ENCODE results near the gene FCGBP.

Gene FCGBP

DNA sequence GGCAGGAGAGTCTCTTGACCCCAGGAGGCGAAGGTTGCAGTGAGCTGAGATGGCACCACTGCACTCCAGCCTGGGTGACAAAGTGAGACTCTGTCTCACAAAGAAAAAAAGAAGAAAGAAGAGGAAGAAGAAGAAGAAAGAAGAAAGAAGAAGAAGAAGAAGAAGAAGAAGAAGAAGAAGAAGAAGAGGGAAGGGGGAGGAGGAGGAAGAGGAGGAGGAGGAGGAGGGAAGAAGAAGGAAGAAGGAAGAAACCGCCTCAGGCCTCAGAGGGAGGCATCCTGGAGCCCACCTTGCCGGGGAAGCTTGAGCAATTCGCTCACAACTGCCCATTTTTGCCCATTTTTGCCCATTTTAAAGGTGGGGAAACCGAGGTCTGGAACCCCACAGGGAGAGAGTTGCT, 9.5 kb downstream of the FCGBP start:
- no peak for DNase-seq (ENCODE audit: extremely low spot score)
- POLR2A ChIA-PET, result no interaction called here
- CTCF ChIA-PET, result interaction anchor here (2.0 kb wide), 1 partner anchor 17 kb away, joined by 6 read pairs; no protein-coding TSS in a partner anchor
- TF ChIP-seq CTCF (IDR thresholded peaks at IDR 0.05; ENCODE audit: control extremely low read depth, extremely low read depth, low read depth, missing control alignments), result no peak

DNA sequence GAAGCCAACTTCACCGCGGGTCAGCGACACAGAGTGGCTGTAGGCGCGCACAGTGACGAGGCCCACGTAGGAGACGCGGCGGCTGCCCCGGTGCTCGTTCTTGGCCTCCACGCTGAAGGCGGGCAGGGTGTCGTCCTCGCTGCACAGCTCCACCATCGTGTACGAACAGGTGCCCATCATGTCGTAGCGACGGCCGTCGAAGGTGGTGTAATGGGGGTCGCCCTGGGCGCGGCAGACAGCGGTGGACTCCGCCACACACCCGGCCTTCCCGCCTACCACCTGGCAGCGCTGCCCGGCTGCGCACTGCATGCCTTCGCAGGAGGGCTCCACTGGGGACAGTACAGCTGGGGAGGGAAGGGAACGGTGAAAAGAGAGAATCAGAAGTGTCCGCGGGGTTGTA, 10.0 kb downstream of the FCGBP start:
- CTCF ChIA-PET, result no interaction called here
- no peak for DNase-seq (ENCODE audit: extremely low spot score)
- no peak for TF ChIP-seq CTCF (IDR thresholded peaks at IDR 0.05; ENCODE audit: control extremely low read depth, extremely low read depth, low read depth, missing control alignments)
- POLR2A ChIA-PET, result no interaction called here

- TF ChIP-seq CTCF (IDR thresholded peaks at IDR 0.05; ENCODE audit: control extremely low read depth, extremely low read depth, low read depth, missing control alignments), result no peak
- ChIA-PET CTCF (interaction anchor here (1.3 kb wide), 1 partner anchor 10 kb away, joined by 3 read pairs; no protein-coding TSS in a partner anchor), POLR2A (no interaction called here)
- DNase-seq (ENCODE audit: extremely low spot score), result no peak
Observed at GRCh38 chr19:39923862-39924261, 10.6 kb downstream of the FCGBP start.

DNA sequence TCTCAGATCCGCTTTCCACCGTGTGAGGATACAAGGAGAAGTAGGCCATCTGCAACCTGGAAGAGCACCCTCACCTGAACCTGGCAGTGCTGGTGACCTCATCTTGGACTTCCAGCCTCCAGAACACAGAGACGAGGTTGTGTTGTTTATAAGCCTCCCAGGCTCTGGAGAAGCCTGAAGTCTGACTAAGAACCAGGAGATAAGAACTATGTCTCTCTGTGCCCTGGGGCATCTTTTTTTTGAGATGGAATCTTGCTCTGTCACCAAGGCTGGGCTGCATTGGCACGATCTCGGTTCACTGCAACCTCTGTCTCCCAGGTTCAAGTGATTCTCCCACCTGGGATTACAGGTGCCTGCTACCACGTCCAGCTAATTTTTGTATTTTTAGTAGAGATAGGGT, 14.5 kb downstream of the FCGBP start:
- CTCF ChIA-PET, result no interaction called here
- DNase-seq (ENCODE audit: extremely low spot score), result no peak
- TF ChIP-seq CTCF (IDR thresholded peaks at IDR 0.05; ENCODE audit: control extremely low read depth, extremely low read depth, low read depth, missing control alignments), result no peak
- POLR2A ChIA-PET, result no interaction called here

DNA sequence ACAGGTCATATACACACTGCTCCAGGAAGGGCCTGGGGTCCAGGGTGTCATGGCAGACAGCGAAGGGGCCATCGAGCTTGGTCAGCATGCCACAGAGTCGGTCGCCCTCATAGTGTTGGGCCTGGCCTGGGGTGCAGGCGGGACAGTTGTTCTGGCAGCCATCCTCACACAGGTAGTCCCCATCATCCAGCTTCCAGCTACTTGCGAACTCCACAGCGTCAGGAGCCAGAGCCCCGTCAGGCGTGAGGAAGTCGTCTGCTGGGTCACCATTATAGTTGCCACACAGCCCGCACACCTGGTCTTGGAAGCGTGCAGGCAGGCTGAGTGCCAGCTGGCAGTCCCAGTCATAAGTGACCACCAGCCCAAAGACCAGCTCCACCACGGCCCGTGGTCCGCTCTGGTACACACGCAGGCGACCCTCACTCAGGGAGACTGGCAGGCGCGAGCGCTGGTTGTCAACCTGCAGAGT, 16.2 kb downstream of the FCGBP start:
- DNase-seq (ENCODE audit: extremely low spot score), result no peak
- POLR2A ChIA-PET, result no interaction called here
- no peak for TF ChIP-seq CTCF (IDR thresholded peaks at IDR 0.05; ENCODE audit: control extremely low read depth, extremely low read depth, low read depth, missing control alignments)
- CTCF ChIA-PET, result no interaction called here

GRCh38 chr19:39917561-39918182, 16.8 kb downstream of the FCGBP start:
- ChIA-PET POLR2A (no interaction called here), CTCF (no interaction called here)
- DNase-seq (ENCODE audit: extremely low spot score), result no peak
- no peak for TF ChIP-seq CTCF (IDR thresholded peaks at IDR 0.05; ENCODE audit: control extremely low read depth, extremely low read depth, low read depth, missing control alignments)

All from GM10248 (cell line).